ENCODE data around the gene PXN.

GRCh38 chr12:120180975-120181374 lies 84.6 kb downstream of the PXN start:
- TF ChIP-seq EP300 (conservative IDR thresholded peaks at IDR 0.05; ENCODE audit: poor library complexity, severe bottlenecking), result no peak
- TF ChIP-seq EZH2 (IDR thresholded peaks at IDR 0.05; ENCODE audit: borderline replicate concordance, insufficient read depth, low read length, poor library complexity, severe bottlenecking), result no peak
- TF ChIP-seq RAD21 (conservative IDR thresholded peaks at IDR 0.05), result no peak
- TF ChIP-seq CTCF (IDR thresholded peaks at IDR 0.05; ENCODE audit: poor library complexity, severe bottlenecking), result no peak
- TF ChIP-seq POLR2AphosphoS5 (IDR thresholded peaks at IDR 0.05), result no peak
- TF ChIP-seq TAF1 (IDR thresholded peaks at IDR 0.05; ENCODE audit: low read depth), result no peak
- TF ChIP-seq SMC3 (conservative IDR thresholded peaks at IDR 0.05; ENCODE audit: poor library complexity), result no peak
